GM18508 (cell line): Measurements from ENCODE around the gene KLRC3.
"Not testable (repeated sequence)": the region's sequence is repeated elsewhere in the genome, so short reads cannot be mapped to it uniquely, and the experiment has no call there.

Source experiments
- ATAC-seq: cut with Tn5 transposase; IDR thresholded peaks from one replicate; pipeline ENCODE4 v1.9.1; 2021; ENCODE audit warnings: moderate number of reproducible peaks; ENCODE audit not compliant: insufficient read depth, unreplicated experiment

The KLRC3 gene

DNA sequence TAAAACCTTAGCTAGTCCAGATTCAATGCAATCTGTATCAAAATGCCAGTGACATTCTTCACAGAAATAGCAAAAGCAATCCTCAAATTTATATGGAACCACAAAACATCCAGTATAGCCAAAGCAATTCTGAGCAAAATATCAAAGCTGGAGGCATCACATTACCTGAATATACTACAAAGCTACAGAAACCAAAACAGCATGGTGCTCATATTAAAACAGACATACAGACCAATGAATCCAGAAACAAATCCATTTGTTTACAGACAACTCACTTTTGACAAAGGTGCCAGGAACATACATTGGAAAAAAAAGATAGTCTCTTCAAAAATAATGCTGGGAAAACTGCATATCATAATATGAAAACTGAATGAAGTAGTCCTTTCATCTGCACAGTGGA lies 15.6 kb downstream of the KLRC3 start:
- ATAC-seq = no peak

DNA sequence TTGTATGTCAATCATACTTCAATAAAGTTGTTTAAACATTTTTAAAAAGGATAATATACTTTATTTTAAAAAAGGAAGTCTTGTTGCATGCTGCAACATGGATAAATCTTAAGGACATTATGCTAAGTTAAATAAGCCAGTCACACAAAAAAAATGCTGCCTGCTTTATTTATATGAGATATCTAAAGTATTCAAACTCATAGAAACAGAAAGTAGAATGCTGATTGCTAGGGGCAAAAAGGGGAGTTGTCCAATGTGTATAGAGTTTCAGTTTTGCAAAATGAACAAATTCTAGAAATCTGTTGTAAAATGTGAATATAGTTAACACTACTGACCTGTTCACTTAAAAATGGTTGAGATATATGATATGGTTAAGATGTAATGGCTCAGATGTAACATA lies 19.6 kb downstream of the KLRC3 start:
- no peak for ATAC-seq

DNA sequence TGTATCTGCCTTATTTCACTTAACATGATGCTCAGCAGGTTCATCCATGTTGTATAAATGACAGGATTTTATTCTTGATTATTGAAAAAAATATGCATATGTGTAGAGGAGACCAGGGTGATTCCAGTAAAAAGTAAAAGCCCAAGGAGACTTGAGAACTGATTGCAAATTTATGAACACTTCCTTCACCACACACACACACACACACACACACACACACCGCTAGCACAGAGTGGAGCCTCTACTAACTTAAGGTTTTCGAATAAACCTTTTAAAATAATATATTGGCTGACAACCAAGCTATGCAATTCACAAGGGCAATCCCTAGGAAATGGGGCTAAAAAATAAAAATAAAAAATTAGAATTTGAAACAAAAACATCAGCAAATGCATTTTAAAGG lies 22.2 kb downstream of the KLRC3 start:
- ATAC-seq = no peak

DNA sequence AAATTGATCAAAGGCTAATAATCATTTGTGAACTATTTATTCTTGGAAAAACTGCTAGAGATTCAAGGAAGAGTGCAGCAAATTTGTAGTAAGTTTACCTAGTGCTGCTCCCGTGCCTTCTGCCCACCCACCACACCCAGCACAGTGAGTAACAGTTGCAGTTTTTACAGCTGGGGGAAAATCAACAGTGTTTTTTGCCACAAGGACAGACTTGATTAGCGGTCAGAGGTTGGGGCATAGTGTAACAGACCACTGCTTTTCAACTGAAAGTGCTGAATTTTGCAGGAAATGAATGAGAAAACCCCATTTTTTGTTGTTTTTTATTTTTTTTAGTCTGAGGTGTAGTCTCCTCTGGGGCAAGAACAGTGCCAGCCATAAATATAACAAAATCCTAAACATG lies 23.1 kb downstream of the KLRC3 start:
- ATAC-seq = no peak

DNA sequence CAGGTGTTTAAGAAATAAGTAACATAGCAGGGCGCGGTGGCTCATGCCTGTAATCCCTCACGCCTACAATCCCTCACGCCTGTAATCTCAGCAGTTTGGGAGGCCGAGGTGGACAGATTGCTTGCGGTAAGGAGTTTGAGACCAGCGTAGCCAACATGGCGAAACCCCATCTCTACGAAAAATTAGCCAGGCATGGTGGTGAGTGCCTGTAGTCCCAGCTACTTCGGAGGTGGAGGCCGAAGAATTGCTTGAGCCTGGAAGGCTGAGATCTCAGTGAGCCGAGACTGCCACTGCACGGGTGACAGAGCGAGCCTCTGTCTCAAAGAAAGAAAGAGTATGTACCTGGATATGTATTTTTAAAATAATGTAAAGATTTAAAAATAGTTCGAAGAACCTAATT lies 24.2 kb downstream of the KLRC3 start:
- ATAC-seq = not testable (repeated sequence)

DNA sequence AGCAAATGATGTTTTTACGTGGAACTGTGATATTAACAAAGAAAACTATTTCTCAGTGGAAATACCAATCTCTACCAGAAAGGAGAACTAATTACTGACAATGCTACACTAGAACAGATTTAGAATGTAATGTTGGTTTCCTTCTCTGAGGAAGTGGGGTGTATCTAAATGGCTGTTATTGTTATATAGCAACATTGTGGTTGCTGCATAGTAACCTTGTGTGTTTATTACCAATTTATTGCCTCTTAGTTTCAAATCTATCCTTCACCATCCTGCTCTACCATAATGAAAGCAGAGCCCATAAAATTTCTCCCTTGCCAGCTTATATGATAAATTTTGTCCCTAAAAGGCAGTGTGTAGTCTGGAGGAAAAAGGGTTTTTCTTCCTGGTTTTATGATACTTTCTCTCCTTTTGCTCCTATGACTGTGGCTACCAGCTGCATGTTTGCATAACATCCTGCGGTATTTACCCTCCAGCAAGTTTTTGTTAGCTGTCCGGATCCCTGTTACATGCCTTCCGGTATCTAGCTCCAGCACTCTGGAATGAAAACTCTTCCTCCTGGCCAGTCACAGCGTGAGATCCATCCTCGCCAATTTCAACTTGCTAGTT lies 24.9 kb downstream of the KLRC3 start:
- peak; percentile 64 for ATAC-seq

DNA sequence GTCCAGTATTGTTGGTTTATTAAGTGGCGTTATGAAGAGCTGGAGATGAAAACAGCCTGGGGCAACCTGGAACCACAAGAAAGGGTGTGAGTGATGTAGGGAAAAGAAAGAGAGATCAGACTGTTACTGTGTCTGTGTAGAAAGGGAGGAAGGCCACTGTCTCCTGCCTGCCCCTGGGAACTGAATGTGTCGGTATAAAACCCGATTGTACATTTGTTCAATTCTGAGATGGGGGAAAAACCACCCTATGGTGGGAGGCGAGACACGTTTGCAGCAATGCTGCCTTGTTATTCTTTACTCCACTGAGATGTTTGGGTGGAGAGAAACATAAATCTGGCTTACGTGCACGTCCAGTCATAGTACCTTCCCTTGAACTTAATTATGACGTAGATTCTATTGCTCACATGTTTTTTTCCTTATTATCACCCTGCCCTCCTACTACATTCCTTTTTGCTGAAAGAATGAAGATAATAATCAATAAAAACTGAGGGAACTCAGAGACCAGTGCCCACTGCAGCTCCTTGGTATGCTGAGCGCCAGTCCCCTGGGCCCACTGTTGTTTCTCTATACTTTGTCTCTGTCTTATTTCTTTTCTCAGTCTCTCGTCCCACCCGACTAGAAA lies 25.8 kb downstream of the KLRC3 start:
- ATAC-seq = not testable (repeated sequence)

DNA sequence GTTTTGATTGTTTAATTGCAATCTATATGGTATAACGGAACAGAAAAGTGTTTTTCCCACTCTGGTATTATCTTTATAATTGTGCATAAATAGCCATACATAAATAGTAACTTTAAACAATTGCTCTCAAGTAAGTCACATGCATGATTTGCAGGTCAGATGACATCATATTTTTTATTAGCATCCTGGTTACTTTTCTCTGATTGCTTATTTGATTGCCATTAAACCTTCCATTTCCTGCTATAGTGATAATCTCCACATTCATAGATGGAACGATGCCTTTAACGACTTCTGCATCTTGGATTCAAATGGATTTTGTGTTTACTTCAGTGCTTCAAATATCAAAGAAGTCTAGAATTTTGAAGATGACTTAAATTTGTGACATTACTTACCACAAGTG lies 27.1 kb downstream of the KLRC3 start:
- no peak for ATAC-seq

DNA sequence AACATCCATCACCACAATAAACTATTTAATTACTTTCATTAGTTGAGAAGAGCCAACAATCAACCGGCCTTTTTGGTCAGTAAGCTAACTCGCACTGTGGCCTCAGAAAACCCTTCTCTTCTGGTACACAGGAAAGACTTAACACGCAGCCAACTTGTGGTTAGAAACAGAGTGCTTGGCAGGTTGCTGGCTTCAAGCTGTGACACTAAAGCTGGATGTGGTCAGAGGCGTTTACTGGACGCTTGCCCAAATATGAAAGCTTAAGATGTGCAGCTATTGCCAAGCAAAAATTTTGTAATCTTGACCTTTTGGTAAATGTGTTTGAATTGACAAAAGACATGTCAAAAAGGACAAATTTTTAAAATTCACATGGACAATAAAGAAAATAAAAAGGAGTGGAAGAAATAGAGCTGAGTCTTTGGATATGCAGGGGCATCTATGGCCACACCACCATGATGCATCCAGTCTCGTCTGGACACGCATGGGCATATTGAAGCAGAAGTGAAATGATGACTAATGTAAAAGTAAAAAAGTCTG lies 27.9 kb downstream of the KLRC3 start:
- no peak for ATAC-seq

DNA sequence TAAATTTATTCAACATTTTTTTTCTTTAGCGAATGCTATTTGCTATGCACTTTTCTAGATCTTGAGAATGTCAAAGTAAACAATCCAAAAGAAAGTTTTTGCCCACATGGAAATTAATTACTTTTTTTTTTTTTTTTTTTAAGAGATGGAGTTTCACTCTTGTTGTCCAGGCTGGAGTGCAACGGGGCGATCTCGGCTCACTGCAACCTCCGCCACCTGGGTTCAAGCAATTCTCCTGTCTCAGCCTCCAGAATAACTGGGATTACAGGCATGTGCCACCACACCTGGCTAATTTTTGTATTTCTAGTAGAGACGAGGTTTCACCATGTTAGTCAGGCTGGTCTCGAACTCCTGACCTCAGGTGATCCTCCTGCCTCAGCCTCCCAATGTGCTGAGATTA lies 29.4 kb downstream of the KLRC3 start:
- ATAC-seq = not testable (repeated sequence)

DNA sequence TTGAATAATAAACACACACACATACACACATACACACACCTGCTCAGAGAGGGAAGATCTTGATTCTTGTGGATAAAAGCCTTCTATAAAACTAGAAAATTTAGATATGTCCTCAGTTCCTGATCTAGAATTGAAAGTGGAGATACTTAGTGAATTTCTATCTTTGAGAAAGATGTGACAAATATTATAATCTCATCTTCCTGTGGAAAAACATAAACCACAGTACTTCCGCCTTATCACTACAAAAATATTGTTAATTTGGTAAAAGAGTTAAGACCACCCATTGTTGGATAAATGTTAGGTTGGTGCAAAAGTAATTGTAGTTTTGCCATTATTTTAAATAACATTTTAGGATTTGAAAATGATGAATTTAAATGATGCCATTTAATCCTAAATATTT lies 30.5 kb downstream of the KLRC3 start, which contains the start of gene KLRK1:
Gene KLRK1 (minus strand): TSS at position 138 of the 400 bp plus-strand sequence. CDS start 1,231 bp downstream, outside the sequence.
- no peak for ATAC-seq

DNA sequence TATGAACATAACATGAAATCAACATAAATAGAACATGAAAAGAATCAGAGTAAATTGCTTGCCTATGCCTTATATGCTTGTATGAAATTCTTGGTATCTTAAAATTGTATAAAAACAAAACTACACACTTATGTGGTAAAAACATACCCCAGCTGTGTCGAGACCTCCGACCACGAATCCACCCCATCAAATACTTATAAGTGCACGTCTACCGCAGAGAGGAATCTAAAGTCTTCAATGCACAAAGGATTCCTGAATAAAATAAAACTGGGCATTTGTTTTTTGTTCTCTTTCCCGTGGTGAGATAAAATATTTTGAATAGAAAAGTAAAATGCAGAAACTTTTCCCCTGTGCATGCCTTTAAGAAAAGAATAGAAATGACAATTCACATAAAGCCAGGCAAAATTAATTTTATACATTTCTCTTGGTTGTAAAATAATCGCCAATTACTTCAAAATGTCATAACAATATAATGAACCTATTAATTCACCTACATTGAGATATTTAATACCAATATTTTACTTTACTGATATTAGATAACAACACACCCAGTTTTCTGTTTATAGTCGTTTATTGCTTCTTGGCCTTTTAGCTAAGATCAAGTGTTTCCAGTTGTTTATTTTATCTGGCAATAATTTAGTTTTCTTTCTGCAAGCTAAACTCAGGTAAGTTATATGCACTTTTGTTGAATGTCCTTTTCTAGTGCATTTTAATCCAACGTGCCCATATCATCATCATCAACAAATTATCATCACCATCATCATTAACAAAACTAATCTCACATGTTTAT lies 31.6 kb downstream of the KLRC3 start:
- no peak for ATAC-seq

DNA sequence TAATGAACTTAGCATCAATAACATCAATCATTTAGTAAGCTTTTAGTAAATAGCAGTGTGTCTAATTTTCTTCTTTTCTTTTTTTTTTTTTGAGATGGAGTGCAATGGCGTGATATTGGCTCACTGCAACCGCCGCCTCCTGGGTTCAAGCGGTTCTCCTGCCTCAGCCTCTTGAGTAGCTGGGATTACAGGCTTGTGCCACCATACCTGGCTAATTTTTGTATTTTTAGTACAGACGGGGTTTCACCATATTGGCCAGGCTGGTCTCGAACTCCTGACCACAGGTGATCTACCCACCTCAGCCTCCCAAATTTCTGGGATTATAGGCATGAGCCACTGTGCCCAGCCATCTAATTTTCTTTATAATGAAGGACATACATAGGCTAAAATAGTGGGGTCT lies 32.9 kb downstream of the KLRC3 start:
- ATAC-seq = not testable (repeated sequence)

DNA sequence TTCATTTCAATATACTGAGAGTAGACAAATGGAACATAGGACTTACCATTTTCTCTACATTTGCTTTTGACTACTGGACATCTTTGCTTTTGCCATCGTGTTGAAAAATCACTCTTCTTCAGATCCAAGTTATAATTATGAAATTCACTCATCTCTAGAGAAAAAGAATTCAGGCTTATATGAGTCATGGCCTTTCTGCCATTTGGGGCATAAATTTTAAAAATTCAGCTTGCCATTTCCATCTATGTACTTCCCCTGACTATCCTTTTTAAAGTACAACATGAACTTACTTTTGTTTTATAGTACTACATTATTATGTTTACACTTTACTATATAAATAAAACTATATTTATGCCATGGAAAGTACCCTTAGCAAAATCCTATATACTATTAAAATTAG lies 33.5 kb downstream of the KLRC3 start:
- no peak for ATAC-seq

DNA sequence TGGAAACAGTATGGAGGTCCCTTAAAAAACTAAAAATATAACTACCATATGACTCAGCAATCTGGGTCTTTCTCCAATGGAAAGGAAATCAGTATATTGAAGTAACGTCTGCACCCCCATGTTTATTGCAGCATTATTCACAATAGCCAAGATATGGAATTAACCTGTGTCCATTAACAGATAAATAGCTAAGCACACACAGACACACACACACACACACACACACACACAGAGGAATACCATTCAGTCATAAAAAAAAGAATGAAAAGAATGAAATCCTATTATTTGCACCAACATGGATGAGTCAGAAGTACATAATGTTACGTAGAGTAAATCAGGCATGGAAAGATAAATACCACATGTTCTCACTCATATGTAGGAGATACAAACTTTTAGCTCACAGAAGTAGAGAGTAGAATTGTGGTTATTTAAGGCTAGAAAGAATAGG lies 35.2 kb downstream of the KLRC3 start:
- no peak for ATAC-seq

DNA sequence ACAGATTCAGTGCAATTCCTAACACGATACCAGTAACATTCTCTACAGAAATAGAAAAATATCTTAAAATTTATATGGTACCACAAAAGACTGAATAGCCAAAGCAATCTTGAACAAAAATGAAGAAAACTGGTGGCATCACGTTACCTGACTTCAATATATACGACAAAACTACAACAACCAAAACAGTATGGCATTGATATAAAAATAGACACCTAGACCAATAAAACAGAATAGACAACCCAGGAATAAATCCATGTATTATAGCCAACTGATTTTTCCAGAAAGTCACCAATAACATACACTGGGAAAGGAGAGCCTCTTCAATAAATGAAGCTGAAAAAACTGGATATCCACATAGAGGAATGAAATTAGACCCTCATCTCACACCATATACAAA lies 36.2 kb downstream of the KLRC3 start:
- ATAC-seq = no peak

DNA sequence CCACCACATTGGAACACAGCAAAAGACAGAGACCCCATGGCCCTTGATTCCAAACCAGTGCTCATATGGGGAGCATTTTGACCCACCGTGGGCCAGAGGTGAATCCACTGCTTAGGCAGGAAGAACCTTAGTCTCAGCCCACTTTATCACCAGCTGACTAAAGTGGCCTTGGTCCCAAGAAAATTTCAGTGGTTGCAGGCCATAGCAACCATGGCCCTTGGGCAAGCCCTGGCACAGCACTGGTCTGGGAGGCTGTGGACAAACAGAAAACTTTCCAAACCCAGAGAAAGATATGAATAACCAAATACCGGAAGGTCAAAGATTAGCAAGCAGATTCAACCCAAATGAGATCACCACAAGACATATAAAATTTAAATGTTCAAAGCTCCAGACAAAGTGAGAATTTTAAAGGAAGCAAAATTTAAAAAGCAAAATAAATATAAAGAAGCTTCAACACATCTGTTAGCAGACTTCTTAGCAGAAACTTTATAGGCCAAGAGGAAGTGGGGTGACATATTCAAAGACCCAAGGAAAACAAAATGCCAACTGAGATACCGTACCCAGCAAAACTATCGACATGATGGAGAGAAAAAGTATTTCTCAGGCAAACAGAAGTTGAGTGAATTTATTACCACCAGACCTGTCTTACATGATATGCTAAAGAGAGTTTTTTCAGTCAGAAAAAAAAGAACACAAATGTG lies 38.3 kb downstream of the KLRC3 start:
- no peak for ATAC-seq

DNA sequence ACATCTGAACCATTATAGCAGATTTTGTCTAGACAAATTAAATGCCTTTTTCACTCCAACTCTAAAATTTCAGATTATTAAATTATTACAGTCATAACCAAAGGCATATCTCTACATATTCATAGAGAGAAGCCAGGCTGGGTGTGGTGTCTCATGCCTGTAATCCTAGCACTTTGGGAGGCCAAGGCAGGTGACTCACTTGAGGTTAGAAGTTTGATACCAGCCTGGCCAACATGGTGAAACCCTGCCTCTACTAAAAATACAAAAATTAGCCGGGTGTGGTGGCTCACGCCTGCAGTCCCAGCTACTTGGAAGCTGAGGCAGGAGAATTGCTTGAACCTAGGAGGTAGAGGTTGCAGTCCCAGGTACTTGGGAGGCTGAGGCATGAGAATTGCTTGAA lies 41.7 kb downstream of the KLRC3 start:
- not testable (repeated sequence) for ATAC-seq

DNA sequence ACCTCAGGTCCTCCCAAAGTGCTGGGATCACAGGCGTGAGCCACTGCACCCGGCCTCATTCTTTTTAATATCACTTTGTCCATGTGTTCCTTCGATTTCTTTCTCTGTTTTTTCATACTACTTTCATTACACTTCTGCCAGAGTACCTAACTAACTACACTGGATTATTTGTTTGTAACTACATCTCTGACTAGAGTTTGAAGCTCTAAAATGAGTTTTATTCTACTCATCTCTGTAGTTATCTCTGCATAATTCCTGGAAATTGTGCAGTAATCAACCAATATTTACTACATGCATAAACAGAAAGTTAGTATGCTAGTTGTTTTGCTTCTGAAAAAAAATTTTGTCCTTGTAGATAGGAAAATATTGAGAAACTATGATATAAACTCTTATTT lies 45.8 kb downstream of the KLRC3 start:
- ATAC-seq = no peak

DNA sequence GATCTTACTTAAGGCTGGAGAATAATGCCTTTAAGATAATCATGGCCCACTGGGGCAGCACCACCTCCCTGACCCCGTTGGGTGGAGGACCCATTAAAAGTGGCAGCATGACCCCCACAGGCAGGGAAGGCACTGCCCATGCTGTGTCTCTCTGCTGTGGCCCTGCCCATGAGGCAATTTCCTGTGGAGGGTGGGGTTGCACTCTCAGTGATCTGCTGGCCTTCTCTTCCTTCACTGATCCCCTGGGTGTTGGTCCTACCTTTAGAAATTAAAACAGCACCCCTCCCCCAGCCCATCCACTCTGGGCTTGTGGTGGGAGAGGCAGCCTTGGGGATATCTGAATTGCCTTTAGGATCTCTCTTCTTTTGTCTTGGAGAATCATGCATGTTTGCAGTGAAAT lies 47.8 kb downstream of the KLRC3 start:
- ATAC-seq = no peak
